Peyer's patch (tissue), 4 donors: ENCODE data around the gene WRAP53.

Experiments
- POLR2A ChIP-seq, 2 donors: fragments of 450-650 bp; IDR thresholded peaks; one replicate each; pipeline ENCODE4 v1.5.1; 2017; ENCODE audit warnings: antibody characterized with exemption in 2 of 2, mild to moderate bottlenecking in 2 of 2, moderate library complexity in 2 of 2
- TF ChIP-seq, protein P1 (sequence below), 6 experiments: fragments of 450-650 bp in 4 of 6; fragments of 200-600 bp in 2 of 6; sonication (generic) in 1 of 6; IDR thresholded peaks; one replicate each; pipeline ENCODE4 v1.5.1; 2017 to 2019; ENCODE audit warnings: antibody characterized with exemption in 6 of 6, mild to moderate bottlenecking in 3 of 6, moderate library complexity in 1 of 6

DNA sequence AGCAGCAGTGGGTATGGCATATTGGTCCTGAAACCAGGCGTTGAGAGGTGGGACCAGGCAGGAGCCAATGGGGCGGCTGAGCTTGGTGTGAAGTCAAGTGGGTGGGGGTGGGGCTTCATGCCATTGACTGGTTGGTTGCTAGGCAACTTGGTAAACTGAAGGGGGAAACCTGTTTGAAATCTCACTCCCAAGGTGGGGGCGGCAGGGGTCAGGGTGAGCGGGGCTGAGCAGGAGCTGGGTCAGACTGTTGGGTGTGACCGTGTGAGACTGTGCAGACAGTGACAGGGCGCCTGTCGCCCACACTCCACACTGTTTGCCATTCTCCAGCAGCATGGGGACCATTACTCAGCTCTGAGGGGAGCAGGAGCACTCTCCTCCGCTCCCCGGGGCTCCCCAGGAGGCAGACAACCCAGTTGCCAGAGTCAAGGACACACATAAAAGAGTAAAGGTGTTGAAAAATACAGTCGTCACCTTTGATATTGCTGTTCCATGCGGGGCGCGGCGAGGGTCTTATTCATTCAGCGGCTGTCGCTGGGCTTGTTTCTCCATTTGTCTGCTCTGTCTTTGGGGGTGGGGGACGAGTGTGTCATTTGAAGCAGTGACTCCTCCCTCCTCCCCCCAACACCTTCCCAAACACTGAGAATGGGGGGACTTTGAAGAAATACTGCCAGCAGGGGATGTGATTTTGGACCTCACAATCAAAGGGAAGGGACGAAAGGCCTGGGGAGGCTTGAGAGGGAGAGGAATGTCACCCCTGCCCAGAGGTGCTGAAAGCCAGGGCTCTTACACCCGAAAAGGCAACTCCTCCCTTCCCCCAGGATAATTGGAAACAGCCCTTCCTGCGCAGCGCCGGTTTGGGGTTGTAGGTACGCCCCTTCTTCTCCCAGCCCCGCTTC lies 15.6 kb downstream of the WRAP53 start:
- TF ChIP-seq, protein P1, sequence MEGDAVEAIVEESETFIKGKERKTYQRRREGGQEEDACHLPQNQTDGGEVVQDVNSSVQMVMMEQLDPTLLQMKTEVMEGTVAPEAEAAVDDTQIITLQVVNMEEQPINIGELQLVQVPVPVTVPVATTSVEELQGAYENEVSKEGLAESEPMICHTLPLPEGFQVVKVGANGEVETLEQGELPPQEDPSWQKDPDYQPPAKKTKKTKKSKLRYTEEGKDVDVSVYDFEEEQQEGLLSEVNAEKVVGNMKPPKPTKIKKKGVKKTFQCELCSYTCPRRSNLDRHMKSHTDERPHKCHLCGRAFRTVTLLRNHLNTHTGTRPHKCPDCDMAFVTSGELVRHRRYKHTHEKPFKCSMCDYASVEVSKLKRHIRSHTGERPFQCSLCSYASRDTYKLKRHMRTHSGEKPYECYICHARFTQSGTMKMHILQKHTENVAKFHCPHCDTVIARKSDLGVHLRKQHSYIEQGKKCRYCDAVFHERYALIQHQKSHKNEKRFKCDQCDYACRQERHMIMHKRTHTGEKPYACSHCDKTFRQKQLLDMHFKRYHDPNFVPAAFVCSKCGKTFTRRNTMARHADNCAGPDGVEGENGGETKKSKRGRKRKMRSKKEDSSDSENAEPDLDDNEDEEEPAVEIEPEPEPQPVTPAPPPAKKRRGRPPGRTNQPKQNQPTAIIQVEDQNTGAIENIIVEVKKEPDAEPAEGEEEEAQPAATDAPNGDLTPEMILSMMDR (IDR thresholded peaks at IDR 0.05), result no peak
- TF ChIP-seq POLR2A (IDR thresholded peaks at IDR 0.05), result no peak
